ENCODE measurements around the gene MAGI1. TPM values are rescaled to one million over a fixed set of nuclear protein-coding genes. Genes with fewer than 3 reads are reported as not detected.

The MAGI1 gene
- total RNA-seq, 4 donors from 2014 or later: 49.5 to 72.1 (median 67.6) TPM

DNA sequence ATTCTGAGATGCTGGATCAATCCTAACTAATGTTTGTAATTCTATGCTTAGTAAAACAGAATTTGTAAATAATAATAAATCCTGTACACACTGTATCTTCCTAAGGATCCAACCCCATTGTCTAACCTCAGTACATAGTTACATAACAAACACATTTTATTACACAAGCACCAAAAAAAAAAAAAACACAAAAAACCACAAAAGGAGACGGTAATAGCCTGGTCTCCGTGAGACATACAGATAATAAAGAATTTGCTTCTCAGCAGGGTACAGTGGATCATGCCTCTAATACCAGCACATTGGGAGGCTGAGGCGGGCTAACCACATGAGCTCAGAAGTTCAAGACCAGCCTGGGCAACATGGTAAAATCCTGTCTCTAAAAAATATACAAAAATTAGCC, 558.7 kb downstream of the MAGI1 start:
- no peak for DNase-seq
- Histone ChIP-seq H3K36me3 (no peaks in the 10 kb centered on the region), H3K27ac (no peak overlapping the region), H3K4me3 (no peak overlapping the region), H3K4me1 (peaks cover 0 to 20% (median 0%) of the 10 kb centered on the region in 4 donors), H3K27me3 (no peaks in the 10 kb centered on the region), H3K9me3 (no peaks in the 10 kb centered on the region)
- TF ChIP-seq CTCF (IDR thresholded peaks at IDR 0.05) (no peak), POLR2A (IDR thresholded peaks at IDR 0.05) (no peak)

DNA sequence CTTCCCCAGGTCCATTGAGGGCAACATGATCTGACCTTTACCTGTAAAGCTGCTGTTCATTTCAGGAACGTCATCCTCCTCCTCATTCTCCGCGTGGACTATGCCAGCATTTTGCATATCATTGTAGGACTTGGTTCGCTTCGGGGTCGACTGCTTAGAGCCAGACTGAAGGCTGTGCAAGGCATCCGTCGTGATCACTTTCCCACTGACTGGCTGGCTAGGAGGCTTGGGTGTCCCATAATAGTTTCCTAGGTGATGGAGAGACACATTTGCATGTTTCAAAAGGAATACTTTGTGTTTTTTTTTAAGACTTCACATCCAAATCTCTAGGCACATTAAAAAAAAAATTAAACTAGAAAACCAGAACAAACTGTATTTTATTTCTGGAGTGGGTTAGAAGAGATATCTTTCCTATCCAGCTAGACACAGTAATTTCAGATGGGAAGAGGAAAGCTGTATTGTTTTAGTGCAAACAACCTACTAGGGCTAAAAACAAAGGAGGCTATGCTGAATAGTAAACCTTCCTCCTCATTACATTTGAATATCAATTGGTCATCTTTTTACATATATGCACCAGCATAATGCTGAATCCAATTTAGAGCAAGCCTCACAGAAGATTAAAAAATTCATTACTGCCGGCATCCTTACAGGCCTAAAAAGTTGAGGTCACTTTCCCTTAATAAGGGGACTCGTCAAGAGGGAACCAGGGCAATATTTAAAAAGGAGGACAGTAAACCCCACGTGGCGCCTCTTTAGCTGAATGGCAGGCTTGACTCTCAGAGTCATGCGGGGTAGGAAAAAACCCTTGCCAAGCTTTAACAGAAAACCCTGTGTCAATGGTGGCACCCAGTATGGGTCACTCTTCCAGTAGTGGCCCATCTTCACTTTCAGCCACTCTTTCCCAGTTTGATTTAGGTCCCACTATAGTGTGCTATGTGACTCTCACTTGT, 559.9 kb downstream of the MAGI1 start:
- no peak overlapping the region for H3K27ac ChIP-seq
- TF ChIP-seq CTCF (IDR thresholded peaks at IDR 0.05) (no peak), POLR2A (IDR thresholded peaks at IDR 0.05) (no peak)
- H3K9me3 ChIP-seq: no peaks in the 10 kb centered on the region
- no peak overlapping the region for H3K4me3 ChIP-seq
- H3K4me1 ChIP-seq: peaks cover 0 to 10% (median 0%) of the 10 kb centered on the region in 4 donors
- no peaks in the 10 kb centered on the region for H3K27me3 ChIP-seq
- no peaks in the 10 kb centered on the region for H3K36me3 ChIP-seq
- DNase-seq: no peak

DNA sequence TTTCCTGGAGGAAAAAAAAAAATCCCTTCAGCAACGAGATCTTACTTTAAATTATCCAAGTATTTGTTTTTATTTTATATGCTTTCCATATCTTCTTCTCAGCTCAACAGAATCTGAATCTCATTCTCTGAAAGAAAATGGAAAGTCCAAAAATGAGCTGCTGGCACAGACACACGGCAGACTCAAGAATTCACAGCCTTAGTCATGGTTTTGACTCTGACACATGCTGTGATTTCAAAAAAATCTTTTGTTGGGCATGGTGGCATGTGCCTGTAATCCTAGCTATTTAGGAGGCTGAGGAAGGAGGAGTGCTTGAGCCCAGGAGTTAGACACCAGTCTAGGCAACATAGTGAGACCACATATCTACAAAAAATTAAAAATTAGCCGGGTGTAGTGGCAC, 565.0 kb downstream of the MAGI1 start:
- Histone ChIP-seq H3K27me3 (no peaks in the 10 kb centered on the region), H3K4me3 (no peak overlapping the region), H3K27ac (no peak overlapping the region), H3K4me1 (no peaks in the 10 kb centered on the region), H3K9me3 (no peaks in the 10 kb centered on the region), H3K36me3 (no peaks in the 10 kb centered on the region)
- no peak for DNase-seq
- TF ChIP-seq POLR2A (IDR thresholded peaks at IDR 0.05): no peak
- TF ChIP-seq CTCF (IDR thresholded peaks at IDR 0.05): no peak

DNA sequence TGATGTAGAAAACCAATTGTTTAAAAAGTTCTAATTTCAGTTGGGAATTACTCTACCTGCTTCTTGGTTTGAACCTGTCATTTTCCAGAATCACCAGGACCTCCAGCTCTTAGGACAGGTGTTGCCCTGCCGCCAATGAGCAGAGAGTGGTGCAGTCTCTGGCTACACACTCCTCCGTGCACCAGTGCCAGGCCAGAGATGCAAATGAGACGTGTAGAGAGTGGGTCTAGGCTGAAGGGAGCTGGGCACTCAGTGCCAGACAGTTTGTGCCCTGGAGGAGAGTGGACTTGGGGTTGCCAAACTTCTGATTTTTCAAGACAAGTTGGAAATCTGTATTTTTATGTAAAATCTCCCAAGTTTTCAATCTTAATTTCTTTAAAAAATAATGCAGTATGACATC, 566.2 kb downstream of the MAGI1 start:
- H3K4me3 ChIP-seq: no peak overlapping the region
- H3K27ac ChIP-seq: no peak overlapping the region

DNA sequence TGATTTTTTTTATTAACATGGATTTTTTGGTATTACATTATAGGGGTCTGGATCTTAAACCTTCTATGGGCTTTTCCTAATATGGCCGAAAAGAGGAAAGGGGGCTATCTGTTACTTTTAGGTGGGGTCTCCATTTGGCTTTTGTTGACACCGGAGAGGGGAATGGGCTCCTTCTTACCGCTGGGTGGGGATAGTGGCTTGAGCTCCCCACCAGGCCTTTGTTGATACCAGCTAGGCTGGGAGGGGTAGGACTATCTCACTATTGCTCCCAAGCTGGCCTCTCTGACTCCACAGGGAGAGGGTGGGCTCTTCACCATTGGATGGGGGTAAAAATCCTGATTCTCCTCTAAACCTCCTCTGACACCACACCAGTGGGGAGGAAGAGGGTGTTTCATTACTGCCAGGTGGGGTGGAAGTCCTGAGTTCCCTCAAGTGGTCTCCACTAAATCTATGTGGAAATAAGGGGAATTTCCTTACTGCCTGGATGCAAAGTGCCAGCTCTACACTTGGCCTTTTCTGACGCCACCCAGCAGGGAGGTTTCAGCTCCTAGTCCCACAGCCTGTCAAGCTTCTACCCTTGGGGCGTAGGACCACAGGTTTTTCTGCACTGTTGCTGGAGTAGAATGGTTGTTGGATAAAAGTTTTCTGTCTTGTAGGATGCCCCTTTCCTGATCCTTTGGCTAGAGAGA, 572.3 kb downstream of the MAGI1 start:
- Histone ChIP-seq H3K27ac (no peak overlapping the region), H3K4me1 (no peaks in the 10 kb centered on the region), H3K9me3 (no peaks in the 10 kb centered on the region), H3K27me3 (no peaks in the 10 kb centered on the region), H3K36me3 (no peaks in the 10 kb centered on the region), H3K4me3 (no peak overlapping the region)
- no peak for DNase-seq
- TF ChIP-seq POLR2A (IDR thresholded peaks at IDR 0.05) (no peak), CTCF (IDR thresholded peaks at IDR 0.05) (no peak)

More for the DNA sequence above, 566.2 kb downstream of the MAGI1 start:
- Histone ChIP-seq H3K27me3 (no peaks in the 10 kb centered on the region), H3K9me3 (no peaks in the 10 kb centered on the region), H3K4me1 (no peaks in the 10 kb centered on the region), H3K36me3 (no peaks in the 10 kb centered on the region)
- DNase-seq: no peak
- no peak for TF ChIP-seq CTCF (IDR thresholded peaks at IDR 0.05)
- TF ChIP-seq POLR2A (IDR thresholded peaks at IDR 0.05): no peak
